CD4-positive, alpha-beta T cell treated with Interleukin-15 for 4 hours (primary cell): ENCODE measurements around the gene HLA-DMB.
A peak's percentile ranks its signal among the peaks of the same experiment; 100 is the strongest.

Experiments used
- DNase-seq: peaks from one replicate; pipeline ENCODE4 v3.0.0-alpha.2; 2020; ENCODE audit warnings: low spot score

HLA-DMB gene

DNA sequence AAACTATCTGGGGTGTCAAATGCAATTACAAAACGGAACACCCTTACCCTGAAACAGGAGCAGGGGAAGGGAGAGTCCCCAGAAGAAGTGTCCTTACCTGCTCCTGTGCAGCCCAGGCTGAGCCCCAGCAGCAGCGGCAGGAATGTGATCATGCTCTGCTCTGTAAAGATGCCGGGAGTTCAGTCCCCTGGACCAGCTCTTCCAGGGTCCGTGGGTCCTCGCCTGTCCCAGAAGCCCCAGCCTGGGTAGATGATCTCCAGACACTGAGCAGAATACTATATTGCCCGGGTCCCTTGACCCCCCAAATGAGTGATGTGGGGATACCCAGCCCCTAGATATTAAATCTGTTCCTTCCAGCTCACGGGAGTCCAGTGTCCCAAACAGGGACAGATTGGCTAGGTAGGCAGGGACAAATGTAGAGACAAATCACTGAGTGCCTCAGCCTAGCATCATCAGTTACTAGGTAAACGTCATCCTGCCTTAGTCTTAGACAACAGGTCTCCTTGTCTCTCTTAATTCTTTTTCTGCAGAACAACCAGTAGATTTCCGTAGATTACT, at the start of gene HLA-DMB:
HLA-DMB (minus strand) TSS at position 373 of the 558 bp plus-strand sequence; CDS start at position 152, 221 bp downstream.
- peak; percentile 78 for DNase-seq

DNA sequence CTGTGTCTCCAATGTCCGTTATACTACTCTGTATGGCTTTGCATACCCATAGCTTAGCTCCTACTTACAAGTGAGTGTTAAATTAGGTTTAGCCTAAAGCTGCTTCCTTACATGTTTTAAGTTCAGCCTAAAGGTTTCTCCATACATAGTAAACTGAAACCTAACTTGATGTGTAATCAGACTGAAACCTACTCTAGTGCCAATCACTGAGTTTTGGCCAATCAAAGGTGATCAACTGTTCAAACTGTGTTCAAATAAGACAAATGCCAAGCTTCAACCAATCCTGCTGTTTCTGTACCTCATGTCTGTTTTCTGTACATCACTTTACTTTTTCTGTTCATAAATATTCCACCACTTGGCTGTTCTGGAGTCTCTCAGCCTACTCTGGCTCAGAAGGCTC, 48.5 kb upstream of the HLA-DMB start:
- DNase-seq: no peak

DNA sequence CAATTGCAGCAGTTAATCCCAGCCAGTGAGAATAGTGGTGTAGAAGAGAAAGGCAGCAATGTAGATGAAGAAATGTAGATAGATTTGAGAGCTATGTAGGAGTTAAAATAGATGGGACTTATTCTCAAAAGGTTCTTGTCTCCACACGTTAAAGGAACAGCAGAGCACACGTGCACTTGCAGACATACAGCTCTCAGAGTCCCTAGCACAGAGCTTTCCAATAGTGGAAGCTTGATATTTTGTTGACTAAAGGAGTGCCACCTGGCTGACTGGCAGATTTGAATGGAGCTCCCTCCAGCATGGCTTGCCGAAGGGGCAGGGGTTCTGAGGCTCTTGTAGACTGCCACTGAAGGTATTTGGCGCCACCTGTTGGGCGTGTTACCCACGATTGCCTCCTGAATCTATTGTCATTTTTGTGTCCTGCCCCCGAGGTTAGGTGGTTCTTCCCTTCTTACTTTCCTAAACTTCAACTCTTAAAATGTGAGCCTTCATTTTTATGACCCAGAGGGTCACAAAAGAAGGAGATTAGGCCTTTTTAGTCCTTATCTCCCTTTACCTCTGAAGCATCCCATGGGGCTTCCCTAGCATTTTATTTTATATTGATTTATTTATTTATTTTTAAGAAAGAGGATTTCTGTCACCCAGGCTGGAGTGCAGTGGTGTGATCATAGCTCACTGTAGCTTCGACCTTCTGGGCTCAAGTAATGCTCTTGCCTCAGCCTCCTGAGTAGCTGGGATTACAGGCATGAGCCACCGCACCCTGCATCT, 44.0 kb upstream of the HLA-DMB start:
- peak; percentile 88 for DNase-seq

DNA sequence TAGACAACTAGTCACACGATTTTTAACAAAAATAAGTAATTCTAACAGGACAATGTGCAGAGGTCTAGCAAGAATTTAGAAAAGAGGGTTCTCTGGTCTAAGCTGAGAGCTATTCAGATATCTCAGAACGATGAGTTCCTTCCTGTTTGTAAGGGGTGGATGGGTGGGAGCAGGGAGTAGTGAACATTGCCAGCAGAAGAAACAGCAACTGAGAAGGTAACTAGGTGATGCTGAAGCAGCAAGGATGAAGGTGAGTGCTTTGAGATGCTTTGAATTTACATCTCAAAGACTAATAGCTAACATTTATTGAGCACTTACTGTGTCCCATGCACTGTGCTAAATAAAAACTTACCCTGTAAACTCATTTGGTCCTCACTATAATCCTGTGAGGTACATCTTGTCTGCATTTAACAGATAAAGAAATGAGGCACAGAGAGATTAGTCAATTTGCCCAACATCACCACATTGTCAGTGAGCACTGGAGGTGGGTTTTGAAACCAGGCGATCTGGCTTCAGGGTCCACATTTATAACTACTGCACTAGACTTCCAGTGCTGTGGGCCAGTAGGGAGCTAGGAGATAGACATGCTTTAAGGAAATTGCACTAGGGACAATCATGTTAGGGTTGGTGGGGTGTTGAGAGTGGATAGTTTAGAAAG, 43.3 kb upstream of the HLA-DMB start:
- DNase-seq: no peak

DNA sequence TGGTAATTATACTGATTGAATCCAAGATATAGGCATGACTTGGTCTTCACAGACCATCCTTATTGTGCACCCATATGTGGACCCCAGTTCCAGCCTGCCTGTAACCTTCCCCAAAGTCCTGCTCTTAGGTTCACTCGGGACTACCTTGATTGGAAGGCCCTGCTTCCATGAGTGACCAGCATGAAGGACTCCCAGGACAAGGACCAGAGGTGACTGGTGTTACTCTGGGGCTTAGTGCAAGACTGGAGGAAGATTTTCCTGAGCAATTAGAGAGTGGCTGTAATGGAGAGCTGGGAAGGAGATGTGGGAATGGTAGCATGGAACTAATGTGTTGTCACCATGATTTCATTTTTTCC, 42.6 kb upstream of the HLA-DMB start:
- no peak for DNase-seq

DNA sequence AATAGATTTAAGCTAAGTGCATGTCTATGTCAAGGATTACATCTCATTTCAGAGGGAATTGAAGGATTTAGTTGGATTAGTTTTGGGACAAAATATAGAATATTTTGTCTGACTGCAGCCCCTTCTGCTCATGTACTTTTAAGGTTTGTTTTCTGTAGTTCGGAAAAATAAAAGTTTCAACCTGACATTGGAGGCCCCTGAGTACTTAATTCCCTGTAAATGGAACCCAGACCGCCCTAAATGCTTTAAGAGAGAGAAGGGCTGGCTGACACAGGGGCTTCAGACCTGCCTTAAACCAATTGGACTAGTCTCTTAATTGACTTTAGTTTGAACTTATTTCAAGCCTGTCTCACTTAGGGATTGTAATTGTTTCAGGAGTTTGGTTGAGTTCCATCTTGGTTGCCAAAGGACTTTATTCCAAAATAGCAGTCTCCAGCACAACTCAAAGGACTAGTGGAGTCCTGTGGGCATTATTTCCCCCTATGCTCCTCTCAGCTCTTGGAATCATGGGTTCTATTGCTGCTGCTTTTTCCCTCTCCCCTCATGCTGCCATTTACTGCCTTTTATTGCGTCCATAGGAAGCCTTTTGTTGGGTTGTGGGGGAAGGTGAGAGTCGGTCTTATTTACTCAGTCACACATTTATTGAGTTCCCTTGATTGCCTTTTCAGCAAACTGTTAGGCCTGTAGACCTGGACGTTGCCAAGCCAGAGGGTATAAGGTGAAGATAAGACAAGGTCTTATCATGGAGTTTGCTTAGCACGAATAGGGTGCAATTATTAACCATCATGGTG, 42.1 kb upstream of the HLA-DMB start:
- no peak for DNase-seq

DNA sequence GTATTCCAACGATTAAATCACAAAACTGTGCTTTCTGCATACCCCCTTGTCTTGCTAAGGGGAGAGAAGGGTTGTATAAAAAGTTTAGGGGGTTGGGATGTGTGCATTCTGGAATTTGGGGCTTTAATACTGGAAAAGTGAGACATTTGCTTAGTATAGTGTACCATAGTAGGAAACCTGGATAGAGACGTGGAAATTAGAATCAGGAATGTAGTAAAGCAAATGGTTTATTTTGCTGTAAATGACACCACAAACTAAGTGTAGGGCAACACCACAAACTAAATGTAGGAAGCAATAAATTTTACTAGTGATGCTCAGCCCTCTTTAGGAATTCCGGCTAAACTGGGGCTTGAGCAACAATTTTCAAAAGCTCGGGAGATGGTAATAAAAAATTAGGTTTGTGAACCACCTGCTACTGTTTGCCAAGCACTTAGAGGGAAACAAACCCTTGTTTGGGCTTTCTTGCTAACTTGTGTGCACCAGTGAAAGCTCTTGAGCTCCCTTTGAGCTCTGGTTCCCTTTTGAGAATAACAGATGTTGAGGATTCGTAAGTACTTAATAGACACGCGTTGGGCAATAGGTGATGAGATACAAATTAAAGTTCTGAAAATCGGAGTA, 41.4 kb upstream of the HLA-DMB start:
- no peak for DNase-seq

DNA sequence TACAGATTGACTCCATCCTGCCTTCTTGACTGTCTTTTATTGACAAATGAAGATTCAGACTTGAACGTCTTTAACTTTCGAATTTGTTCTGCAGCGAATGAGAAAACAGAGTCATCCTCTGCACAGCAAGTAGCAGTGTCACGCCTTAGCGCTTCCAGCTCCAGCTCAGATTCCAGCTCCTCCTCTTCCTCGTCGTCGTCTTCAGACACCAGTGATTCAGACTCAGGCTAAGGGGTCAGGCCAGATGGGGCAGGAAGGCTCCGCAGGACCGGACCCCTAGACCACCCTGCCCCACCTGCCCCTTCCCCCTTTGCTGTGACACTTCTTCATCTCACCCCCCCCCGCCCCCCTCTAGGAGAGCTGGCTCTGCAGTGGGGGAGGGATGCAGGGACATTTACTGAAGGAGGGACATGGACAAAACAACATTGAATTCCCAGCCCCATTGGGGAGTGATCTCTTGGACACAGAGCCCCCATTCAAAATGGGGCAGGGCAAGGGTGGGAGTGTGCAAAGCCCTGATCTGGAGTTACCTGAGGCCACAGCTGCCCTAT, 39.7 kb upstream of the HLA-DMB start:
- DNase-seq: no peak

DNA sequence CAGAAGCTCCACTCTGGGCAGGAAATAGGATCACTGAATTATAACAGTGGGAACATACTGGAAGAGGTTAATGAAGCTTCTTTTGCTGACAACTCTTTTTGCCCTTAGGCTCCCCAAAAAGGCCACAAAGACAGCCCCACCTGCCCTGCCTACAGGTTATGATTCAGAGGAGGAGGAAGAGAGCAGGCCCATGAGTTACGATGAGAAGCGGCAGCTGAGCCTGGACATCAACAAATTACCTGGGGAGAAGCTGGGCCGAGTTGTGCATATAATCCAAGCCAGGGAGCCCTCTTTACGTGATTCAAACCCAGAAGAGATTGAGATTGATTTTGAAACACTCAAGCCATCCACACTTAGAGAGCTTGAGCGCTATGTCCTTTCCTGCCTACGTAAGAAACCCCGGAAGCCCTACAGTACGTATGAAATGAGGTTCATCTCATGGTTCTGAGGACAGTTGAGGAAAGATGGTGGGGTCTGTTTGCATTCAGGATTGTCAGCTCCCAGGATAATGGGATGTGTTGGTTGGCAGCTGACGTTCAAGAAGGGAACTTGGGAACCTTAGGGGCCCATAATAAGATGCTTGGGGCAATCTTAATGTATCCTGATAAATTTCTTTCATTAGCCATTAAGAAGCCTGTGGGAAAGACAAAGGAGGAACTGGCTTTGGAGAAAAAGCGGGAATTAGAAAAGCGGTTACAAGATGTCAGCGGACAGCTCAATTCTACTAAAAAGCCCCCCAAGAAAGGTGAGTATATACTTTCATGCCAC, 39.1 kb upstream of the HLA-DMB start:
- DNase-seq: no peak

DNA sequence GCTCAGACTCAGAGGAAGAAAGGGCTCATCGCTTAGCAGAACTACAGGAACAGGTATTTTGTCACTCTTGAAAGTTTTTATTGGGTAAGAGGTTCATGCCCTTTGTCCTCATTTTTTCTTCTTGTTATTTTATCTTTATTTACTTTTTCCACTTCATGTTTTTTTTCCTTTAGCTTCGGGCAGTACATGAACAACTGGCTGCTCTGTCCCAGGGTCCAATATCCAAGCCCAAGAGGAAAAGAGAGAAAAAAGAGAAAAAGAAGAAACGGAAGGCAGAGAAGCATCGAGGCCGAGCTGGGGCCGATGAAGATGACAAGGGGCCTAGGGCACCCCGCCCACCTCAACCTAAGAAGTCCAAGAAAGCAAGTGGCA, 37.1 kb upstream of the HLA-DMB start:
- DNase-seq: no peak

DNA sequence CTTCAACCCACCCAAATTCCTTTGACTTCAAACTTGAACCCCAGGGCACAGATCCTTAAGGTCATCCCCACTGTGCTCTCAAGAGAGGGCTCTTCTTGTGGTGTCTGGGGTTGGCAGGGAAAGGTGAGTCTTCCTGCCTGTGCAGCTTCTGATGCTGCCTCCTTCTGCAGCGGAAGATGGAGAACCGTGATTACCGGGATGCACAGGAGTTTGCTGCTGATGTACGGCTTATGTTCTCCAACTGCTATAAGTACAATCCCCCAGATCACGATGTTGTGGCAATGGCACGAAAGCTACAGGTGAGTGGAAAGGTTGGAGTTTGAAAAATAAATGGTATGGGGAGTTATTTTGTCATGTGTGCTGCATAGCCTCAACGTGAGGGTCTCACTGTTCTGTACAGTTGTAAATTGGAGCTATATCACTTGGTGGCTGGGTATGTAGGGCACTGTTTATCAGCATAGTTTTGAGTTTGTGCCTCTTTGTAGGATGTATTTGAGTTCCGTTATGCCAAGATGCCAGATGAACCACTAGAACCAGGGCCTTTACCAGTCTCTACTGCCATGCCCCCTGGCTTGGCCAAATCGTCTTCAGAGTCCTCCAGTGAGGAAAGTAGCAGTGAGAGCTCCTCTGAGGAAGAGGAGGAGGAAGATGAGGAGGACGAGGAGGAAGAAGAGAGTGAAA, 36.6 kb upstream of the HLA-DMB start:
- no peak for DNase-seq

DNA sequence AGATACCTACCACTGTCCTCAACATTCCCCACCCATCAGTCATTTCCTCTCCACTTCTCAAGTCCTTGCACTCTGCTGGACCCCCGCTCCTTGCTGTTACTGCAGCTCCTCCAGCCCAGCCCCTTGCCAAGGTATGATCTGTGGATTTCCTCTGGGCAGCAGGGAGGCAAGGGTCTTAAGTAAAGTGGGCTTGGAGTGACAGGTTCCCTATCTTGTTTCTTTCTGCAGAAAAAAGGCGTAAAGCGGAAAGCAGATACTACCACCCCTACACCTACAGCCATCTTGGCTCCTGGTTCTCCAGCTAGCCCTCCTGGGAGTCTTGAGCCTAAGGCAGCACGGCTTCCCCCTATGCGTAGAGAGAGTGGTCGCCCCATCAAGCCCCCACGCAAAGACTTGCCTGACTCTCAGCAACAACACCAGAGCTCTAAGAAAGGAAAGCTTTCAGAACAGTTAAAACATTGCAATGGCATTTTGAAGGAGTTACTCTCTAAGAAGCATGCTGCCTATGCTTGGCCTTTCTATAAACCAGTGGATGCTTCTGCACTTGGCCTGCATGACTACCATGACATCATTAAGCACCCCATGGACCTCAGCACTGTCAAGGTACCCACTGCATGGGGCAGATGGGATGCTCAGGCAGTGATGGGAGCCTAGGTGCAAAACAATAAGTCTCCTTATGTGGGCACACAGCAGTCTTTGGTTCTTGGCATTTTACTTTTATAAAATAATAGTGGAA, 35.7 kb upstream of the HLA-DMB start:
- DNase-seq: no peak

DNA sequence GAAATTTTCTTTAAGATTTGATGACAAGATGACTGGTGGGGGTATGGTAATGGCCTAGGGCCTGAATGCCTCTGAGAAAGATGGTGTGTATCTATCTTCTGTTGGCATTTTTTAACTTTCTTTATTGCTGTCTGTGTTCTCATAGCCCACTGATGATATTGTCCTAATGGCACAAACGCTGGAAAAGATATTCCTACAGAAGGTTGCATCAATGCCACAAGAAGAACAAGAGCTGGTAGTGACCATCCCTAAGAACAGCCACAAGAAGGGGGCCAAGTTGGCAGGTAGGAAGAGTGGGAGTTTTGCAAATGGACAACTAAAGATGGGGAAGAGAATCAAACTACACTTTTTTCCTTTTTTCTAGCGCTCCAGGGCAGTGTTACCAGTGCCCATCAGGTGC, 35.1 kb upstream of the HLA-DMB start:
- no peak for DNase-seq

DNA sequence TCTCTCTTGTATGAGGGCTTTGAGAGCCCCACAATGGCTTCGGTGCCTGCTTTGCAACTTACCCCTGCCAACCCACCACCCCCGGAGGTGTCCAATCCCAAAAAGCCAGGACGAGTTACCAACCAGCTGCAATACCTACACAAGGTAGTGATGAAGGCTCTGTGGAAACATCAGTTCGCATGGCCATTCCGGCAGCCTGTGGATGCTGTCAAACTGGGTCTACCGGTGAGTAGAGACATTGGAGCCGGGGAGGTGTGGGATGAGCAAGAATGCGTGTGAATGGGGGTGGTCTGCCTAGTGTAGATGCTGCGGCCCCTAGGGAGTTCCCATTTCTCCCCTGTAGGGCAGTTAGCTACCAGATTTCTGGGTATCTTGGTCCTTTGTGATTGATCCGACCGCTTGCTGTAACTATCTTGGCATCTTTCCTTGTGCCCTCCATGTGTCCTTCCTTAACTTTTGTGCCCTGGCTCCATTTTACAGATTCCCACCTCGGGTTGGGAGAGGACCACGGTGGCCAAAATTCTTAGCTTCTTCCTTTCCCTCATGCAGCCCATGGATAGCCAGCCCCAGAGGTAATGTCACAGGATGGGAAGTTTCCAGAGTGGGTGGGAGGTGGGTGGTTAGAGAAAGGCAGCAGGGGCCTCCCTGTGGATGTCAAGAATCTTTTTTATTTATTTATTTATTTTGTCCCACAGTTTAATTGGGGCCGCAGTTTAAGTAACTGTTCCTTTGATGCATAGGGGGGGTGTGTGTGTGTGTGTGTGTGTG, 33.9 kb upstream of the HLA-DMB start:
- no peak for DNase-seq

DNA sequence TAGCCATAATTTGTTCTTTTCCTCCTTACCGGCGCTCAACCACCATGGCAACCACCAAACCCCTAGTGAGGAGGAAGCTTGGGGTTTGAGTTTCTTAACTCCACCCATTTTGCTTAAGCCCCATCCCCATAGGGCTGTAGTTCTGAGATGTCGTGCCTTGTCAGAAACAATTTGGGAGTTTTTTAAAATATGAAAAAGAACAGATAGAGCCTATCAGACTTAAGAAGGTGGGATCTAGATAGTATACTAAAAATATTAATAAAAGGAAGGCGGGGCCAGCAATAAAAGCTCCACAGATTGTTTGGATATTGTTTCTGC, 33.1 kb upstream of the HLA-DMB start:
- DNase-seq: peak; percentile 44

DNA sequence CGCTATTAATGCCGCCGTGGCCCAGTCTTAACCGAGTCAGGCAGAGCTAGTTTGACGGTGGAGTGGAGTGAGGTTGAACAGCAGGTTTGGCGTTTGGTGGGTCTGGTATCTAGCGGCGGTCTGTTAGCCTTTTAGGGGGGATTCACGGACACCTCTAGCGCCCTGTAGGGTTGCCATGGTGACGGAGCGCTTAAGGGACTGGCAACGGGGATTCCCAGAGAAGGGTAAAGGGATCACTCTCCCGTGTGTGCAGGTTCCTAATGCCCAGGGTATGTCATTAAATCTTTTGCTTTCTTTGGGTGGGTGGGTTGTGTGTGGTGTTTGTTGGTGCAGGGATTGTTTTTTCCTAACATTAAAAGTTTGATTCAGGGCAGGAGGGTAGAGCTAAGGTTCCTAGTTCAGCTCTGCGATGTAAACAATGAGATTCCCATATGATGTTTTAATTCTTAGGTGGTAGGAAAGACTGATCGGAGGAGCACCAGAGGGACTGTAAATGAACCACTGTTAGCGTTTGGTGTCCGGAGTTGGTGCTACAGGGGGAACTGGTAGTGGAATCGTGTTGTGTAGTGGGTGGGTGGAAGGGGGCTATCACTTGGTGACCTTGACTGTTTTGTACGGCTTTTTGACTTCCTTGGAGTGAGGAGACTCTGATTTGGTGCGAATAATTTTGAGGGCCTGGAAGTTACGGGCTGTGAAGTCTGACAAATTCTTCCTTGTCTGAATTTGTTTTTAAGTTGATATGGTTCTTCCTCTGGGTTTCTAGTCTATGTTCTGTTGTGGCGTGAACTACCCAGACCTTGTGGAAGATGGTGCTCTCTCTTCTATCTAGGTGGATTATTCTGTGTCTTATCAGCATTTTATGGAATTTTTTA, 32.6 kb upstream of the HLA-DMB start:
- peak; percentile 62 for DNase-seq

DNA sequence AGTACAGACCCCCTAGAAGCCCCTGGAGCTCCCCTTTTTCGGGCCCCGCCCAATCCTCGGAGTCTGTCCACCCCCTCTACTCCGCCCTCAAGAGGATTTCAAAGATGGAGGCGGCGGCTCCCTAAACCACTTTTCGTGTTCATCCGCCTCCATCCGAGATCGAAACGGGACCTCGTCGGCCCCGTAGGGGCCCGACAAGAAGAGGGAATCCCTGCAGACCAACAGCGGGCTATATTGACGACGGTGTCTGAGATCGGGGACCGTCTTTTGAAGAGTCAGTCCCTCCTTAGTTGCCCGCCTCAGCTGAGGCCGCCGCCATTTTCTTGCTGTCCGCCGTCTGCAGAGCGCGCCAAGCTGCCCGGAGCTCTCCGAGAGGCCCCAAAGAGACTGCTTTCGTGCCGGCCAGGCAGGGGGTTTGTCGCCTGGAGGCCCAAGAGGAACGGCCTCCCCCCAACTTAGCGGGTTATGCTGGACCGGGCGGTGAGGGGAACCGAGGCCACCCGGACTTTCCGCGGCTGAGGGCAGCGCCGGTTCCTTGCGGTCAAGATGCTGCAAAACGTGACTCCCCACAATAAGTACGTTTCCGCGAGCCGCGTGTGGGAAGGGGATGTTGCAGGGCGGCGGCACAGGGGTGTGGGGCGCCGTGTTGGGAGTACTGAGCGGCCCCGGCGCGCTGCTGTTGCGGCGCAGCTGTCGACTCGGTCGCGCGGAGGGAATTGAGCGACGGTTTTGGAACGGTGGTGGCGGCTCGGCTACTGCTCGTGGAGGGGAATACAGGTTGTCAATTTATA, 31.7 kb upstream of the HLA-DMB start:
- peak; percentile 49 for DNase-seq
